Vagina (tissue), 2 donors: ENCODE results near the gene CTBP1. TPM values are rescaled to one million over a fixed set of nuclear protein-coding genes. Genes with fewer than 3 reads are reported as not detected.

Source experiments
- DNase-seq, 2 donors: peaks; one replicate each; pipeline ENCODE4 v3.0.0-alpha.2; 2017; ENCODE audit errors: extremely low spot score in 2 of 2
- H3K27ac ChIP-seq: fragments of 200-600 bp; sonication (generic); one replicate; pipeline ENCODE4 v1.5.1; 2019
- H3K27me3 ChIP-seq: fragments of 200-600 bp; sonication (generic); one replicate; pipeline ENCODE4 v1.5.1; 2019
- H3K36me3 ChIP-seq, 2 donors: fragments of 200-600 bp; sonication (generic); one replicate each; pipeline ENCODE4 v1.5.1; 2017 to 2019
- H3K4me1 ChIP-seq: fragments of 200-600 bp; sonication (generic); one replicate; pipeline ENCODE4 v1.5.1; 2019
- H3K4me3 ChIP-seq, 2 donors: fragments of 200-600 bp; sonication (generic); 1 replicate in 1 of 2; 2 replicates in 1 of 2; pipeline ENCODE4 v1.5.1; 2016 to 2019
- H3K9me3 ChIP-seq: fragments of 200-600 bp; sonication (generic); one replicate; pipeline ENCODE4 v1.5.1; 2019
- CTCF ChIP-seq, 3 experiments: fragments of 450-650 bp in 2 of 3; fragments of 200-600 bp in 1 of 3; sonication (generic) in 1 of 3; IDR thresholded peaks; one replicate each; pipeline ENCODE4 v1.5.1; 2017 to 2019; ENCODE audit warnings: antibody characterized with exemption in 3 of 3, mild to moderate bottlenecking in 2 of 3, moderate library complexity in 2 of 3
- POLR2A ChIP-seq, 2 donors: fragments of 450-650 bp; IDR thresholded peaks; one replicate each; pipeline ENCODE4 v1.6.1; 2017; ENCODE audit warnings: antibody characterized with exemption in 2 of 2, mild to moderate bottlenecking in 2 of 2, moderate library complexity in 2 of 2
- POLR2AphosphoS5 ChIP-seq, 2 donors: sonication (generic); formaldehyde crosslinking; IDR thresholded peaks; one replicate each; pipeline ENCODE4 v1.9.0; 2017; ENCODE audit warnings: antibody characterized with exemption in 2 of 2, mild to moderate bottlenecking in 2 of 2, low read depth in 1 of 2; ENCODE audit not compliant: insufficient read depth in 1 of 2
- intact Hi-C: fragments of 100-400 bp; cut with DNase I; formaldehyde crosslinking; loops from one replicate; pipeline ENCODE4 v1.15.1; 2023
- total RNA-seq: library from RNA; depleted of rRNA; stranded (reverse); fragments of >200 nt; gene quantifications from one replicate; pipeline ENCODE4 v1.2.3, GENCODE V29; 2016

The CTBP1 gene
- total RNA-seq, 1 donor from 2014 or later: 93.1 TPM

GRCh38 chr4:1204828-1205585, 43.9 kb downstream of the CTBP1 start:
- Histone ChIP-seq H3K27ac (peak overlapping the region; percentile 19), H3K36me3 (no peaks in the 10 kb centered on the region), H3K9me3 (no peaks in the 10 kb centered on the region), H3K4me1 (peaks cover 98% of the 10 kb centered on the region), H3K27me3 (no peaks in the 10 kb centered on the region), H3K4me3 (no peak overlapping the region)
- TF ChIP-seq POLR2AphosphoS5 (IDR thresholded peaks at IDR 0.05; ENCODE audit: insufficient read depth in 1 of 2, low read depth in 1 of 2) (no peak), POLR2A (IDR thresholded peaks at IDR 0.05) (no peak), CTCF (IDR thresholded peaks at IDR 0.05) (no peak)
- DNase-seq: peak in 1 of 2 donors; percentile 79
- intact Hi-C loops: loop anchor here (5.0 kb wide), 2 partner anchors 33 to 42 kb away; partner anchors contain the start of genes CTBP1 and SPON2

GRCh38 chr4:1204286-1204827, 44.6 kb downstream of the CTBP1 start:
- H3K4me1 ChIP-seq: peaks cover 94% of the 10 kb centered on the region
- no peaks in the 10 kb centered on the region for H3K36me3 ChIP-seq
- intact Hi-C loops: no loop called here
- H3K27ac ChIP-seq: peak overlapping the region; percentile 86
- no peaks in the 10 kb centered on the region for H3K27me3 ChIP-seq
- DNase-seq: peak in 1 of 2 donors; percentile 58
- no peak overlapping the region for H3K4me3 ChIP-seq
- no peak for TF ChIP-seq POLR2AphosphoS5 (IDR thresholded peaks at IDR 0.05; ENCODE audit: insufficient read depth in 1 of 2, low read depth in 1 of 2)
- no peak for TF ChIP-seq CTCF (IDR thresholded peaks at IDR 0.05)
- TF ChIP-seq POLR2A (IDR thresholded peaks at IDR 0.05): no peak
- no peaks in the 10 kb centered on the region for H3K9me3 ChIP-seq

- TF ChIP-seq POLR2A (IDR thresholded peaks at IDR 0.05): no peak
- no peak for TF ChIP-seq POLR2AphosphoS5 (IDR thresholded peaks at IDR 0.05; ENCODE audit: insufficient read depth in 1 of 2, low read depth in 1 of 2)
- TF ChIP-seq CTCF (IDR thresholded peaks at IDR 0.05): no peak
- Histone ChIP-seq H3K4me3 (no peak overlapping the region), H3K9me3 (no peaks in the 10 kb centered on the region), H3K27ac (peak overlapping the region; percentile 86), H3K27me3 (no peaks in the 10 kb centered on the region), H3K36me3 (no peaks in the 10 kb centered on the region), H3K4me1 (peaks cover 82% of the 10 kb centered on the region)
- intact Hi-C loops: no loop called here
- peak in 1 of 2 donors; percentile 84 for DNase-seq
Observed at GRCh38 chr4:1203026-1203616, 45.8 kb downstream of the CTBP1 start.

- intact Hi-C loops: no loop called here
- Histone ChIP-seq H3K27me3 (no peaks in the 10 kb centered on the region), H3K4me1 (peaks cover 77% of the 10 kb centered on the region), H3K36me3 (no peaks in the 10 kb centered on the region), H3K9me3 (no peaks in the 10 kb centered on the region), H3K4me3 (no peak overlapping the region), H3K27ac (peak overlapping the region; percentile 86)
- DNase-seq: peak in 1 of 2 donors; percentile 77
- no peak for TF ChIP-seq CTCF (IDR thresholded peaks at IDR 0.05)
- no peak for TF ChIP-seq POLR2A (IDR thresholded peaks at IDR 0.05)
- no peak for TF ChIP-seq POLR2AphosphoS5 (IDR thresholded peaks at IDR 0.05; ENCODE audit: insufficient read depth in 1 of 2, low read depth in 1 of 2)
Observed at GRCh38 chr4:1202526-1203011, 46.4 kb downstream of the CTBP1 start.
